GM10266 (cell line): ENCODE results near the gene KCNN3.
"Not testable (repeated sequence)": the region's sequence is repeated elsewhere in the genome, so short reads cannot be mapped to it uniquely, and the experiment has no call there.

Experiments
- DNase-seq: peaks from one replicate; pipeline ENCODE4 v3.0.0; 2012; ENCODE audit errors: extremely low spot score
- TF ChIP-seq, protein P1 (sequence below): IDR thresholded peaks from 2 replicates; pipeline ENCODE4 v1.5.1; 2012; ENCODE audit warnings: mild to moderate bottlenecking, low read depth; ENCODE audit not compliant: control insufficient read depth, insufficient read depth; ENCODE audit errors: missing control alignments

The KCNN3 gene

DNA sequence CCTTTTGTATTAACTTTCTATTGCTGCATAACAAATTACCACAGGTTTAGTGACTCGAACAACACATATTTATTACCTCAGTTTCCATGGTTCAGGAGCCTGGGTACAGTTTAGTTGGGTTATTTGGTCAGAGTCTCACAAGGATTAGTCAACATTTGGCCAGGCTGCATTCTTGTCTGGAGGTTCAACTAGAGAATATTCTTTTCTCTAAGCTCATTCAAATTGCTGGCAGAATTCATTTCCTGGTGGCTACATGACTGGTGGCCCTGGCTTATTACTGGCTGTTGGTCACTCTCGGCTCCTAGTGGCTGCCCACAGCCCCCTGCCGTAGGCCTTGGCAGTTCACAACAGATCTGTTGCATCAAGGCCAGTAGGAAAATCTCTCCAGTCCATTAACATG is 181.0 kb downstream of the KCNN3 start:
- DNase-seq = no peak
- TF ChIP-seq, protein P1, sequence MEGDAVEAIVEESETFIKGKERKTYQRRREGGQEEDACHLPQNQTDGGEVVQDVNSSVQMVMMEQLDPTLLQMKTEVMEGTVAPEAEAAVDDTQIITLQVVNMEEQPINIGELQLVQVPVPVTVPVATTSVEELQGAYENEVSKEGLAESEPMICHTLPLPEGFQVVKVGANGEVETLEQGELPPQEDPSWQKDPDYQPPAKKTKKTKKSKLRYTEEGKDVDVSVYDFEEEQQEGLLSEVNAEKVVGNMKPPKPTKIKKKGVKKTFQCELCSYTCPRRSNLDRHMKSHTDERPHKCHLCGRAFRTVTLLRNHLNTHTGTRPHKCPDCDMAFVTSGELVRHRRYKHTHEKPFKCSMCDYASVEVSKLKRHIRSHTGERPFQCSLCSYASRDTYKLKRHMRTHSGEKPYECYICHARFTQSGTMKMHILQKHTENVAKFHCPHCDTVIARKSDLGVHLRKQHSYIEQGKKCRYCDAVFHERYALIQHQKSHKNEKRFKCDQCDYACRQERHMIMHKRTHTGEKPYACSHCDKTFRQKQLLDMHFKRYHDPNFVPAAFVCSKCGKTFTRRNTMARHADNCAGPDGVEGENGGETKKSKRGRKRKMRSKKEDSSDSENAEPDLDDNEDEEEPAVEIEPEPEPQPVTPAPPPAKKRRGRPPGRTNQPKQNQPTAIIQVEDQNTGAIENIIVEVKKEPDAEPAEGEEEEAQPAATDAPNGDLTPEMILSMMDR = no peak

- DNase-seq = no peak
- TF ChIP-seq, protein P1 = no peak
Measured at GRCh38 chr1:154686507-154686906, 183.6 kb downstream of the KCNN3 start.

DNA sequence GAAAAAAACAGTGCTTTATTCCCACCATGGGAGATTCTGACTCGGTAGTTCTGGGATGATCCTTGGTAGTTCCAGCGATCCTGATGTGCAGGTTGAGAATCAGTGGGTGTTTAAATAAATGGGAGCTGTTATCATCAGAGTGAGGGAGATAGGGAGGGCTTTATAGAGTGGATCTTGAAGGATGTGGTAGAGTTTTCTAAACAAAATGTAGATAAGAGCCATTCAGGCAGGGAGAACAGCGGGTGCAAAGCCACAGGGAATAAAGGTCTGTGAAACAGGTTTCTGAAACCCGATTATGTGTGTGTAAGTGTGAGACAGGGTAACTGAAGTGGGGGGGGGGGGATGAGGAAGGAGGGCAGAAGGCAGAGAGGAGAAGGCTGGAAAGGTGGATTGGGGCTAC is 186.3 kb downstream of the KCNN3 start:
- TF ChIP-seq, protein P1 = no peak
- DNase-seq = no peak

GRCh38 chr1:154682254-154682653 is 187.8 kb downstream of the KCNN3 start:
- TF ChIP-seq, protein P1 = no peak
- no peak for DNase-seq

DNA sequence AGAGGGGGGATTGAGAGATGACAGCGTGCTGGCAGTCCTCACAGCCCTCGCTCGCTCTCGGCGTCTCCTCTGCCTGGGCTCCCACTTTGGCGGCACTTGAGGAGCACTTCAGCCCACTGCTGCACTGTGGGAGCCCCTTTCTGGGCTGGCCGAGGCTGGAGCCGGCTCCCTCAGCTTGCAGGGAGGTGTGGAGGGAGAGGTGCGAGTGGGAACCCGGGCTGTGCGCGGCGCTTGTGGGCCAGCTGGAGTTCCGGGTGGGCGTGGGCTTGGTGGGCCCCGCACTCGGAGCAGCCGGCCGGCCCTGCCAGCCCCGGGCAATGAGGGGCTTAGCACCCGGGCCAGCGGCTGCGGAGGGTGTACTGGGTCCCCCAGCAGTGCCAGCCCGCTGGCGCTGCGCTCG is 192.2 kb downstream of the KCNN3 start:
- DNase-seq = not testable (repeated sequence)

DNA sequence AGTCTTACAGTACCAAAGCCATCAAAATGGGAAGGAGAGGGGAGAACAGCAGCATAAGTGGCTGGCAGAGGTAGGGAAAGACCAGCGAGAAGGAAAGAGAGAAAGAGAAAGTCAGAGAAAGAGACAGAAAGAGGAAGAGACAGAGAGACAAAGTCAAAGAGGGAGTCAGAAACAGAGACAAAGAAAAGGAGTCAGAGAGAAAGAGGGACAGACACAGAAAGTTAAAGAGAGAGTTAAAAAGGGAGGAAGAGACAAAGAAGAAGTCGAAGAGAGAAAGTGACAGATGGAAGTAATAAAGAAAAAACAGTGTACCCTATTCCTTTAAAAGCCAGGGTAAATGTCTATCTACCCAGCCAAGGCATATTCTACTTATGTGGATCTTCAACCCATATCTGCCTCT is 193.2 kb downstream of the KCNN3 start:
- not testable (repeated sequence) for DNase-seq

DNA sequence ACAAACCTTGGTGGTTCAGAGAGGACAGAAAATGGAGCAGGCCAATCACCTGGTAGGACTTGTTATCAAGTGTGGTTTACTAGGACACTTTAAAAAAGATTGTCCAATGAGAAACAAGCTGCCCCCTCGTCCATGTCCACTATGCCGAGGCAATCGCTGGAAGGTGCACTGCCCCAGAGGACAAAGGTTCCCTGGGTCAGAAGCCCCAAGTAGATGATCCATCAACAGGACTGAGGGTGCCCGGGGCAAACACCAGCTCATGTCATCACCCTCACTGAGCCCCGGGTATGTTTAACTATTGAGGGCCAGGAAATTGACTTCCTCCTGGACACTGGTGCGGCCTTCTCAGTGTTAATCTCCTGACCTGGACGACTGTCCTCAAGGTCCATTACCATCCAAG is 195.6 kb downstream of the KCNN3 start:
- not testable (repeated sequence) for DNase-seq

DNA sequence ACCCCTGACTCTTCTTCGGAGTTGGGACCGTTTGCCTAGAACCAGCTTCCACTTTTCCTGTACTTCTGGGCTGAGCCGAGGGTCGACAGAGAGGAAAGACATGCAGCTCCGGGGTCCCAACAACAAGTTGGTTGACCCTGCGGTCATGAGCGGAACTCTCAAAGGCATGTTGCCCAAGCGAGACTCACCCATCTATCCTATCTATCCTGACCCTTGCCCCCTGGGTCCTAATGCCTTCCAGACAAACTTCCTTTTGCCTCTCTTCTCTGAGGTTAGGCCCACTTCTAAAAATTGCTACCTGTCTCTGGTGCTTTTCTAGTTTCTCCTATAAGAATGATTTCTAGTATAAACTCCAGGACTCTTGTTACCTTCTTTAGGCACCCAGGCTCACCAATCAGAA is 197.8 kb downstream of the KCNN3 start:
- not testable (repeated sequence) for DNase-seq

DNA sequence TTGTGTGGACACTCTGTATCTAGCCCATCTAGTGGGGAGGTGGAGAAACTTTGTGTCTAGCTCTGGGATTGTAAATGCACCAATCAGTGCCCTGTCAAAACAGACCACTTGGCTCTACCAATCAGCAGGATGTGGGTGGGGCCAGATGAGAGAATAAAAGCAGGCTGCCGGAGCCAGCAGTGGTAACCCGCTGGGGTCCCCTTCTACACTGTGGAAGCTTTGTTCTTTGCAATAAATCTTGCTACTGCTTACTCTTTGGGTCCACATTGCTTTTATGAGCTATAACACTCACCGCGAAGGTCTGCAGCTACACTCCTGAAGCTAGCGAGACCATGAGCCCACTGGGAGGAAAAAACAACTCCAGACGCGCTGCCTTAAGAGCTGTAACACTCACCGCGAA is 198.7 kb downstream of the KCNN3 start:
- not testable (repeated sequence) for DNase-seq

GRCh38 chr1:154670310-154671270 is 199.5 kb downstream of the KCNN3 start:
- not testable (repeated sequence) for DNase-seq
